HepG2 (cell line): ENCODE measurements around the gene NME7. TPM values are rescaled to one million over a fixed set of nuclear protein-coding genes. Genes with fewer than 3 reads are reported as not detected.

Source experiments
- CBFB ChIP-seq: sonication (generic); formaldehyde crosslinking; IDR thresholded peaks from 2 replicates; pipeline ENCODE4 v1.4.0; 2020; ENCODE audit warnings: missing genetic modification reagents
- CTCF ChIP-seq: sonication (generic); formaldehyde crosslinking; IDR thresholded peaks from 2 replicates; pipeline ENCODE4 v1.5.0; 2020; ENCODE audit warnings: mild to moderate bottlenecking, missing genetic modification reagents, moderate library complexity
- MIXL1 ChIP-seq: IDR thresholded peaks from 2 replicates; pipeline ENCODE4 v1.6.1; 2016
- NFYB ChIP-seq: sonication (generic); formaldehyde crosslinking; IDR thresholded peaks from 2 replicates; pipeline ENCODE4 v1.4.0; 2020; ENCODE audit warnings: missing genetic modification reagents
- PRDM10 ChIP-seq: sonication (generic); formaldehyde crosslinking; IDR thresholded peaks from 2 replicates; pipeline ENCODE4 v1.4.0; 2020; ENCODE audit warnings: low read depth, missing genetic modification reagents
- TEF ChIP-seq: sonication (generic); formaldehyde crosslinking; IDR thresholded peaks from 2 replicates; pipeline ENCODE4 v1.5.0; 2020; ENCODE audit warnings: missing genetic modification reagents
- TRIM24 ChIP-seq: sonication (generic); formaldehyde crosslinking; IDR thresholded peaks from 2 replicates; pipeline ENCODE4 v1.8.0; 2022; ENCODE audit warnings: mild to moderate bottlenecking, missing genetic modification reagents
- ZFP82 ChIP-seq: sonication (generic); formaldehyde crosslinking; IDR thresholded peaks from 2 replicates; pipeline ENCODE4 v1.5.1; 2020; ENCODE audit warnings: mild to moderate bottlenecking, missing genetic modification reagents, borderline replicate concordance
- ZNF253 ChIP-seq: sonication (generic); formaldehyde crosslinking; IDR thresholded peaks from 2 replicates; pipeline ENCODE4 v1.8.0; 2022; ENCODE audit warnings: mild to moderate bottlenecking, missing genetic modification reagents, borderline replicate concordance
- ZNF337 ChIP-seq: sonication (generic); formaldehyde crosslinking; IDR thresholded peaks from 2 replicates; pipeline ENCODE4 v1.5.1; 2020; ENCODE audit warnings: missing genetic modification reagents, low read depth, mild to moderate bottlenecking, borderline replicate concordance
- ZNF567 ChIP-seq: sonication (generic); formaldehyde crosslinking; IDR thresholded peaks from 2 replicates; pipeline ENCODE4 v1.8.1; 2023; ENCODE audit warnings: mild to moderate bottlenecking, missing genetic modification reagents, borderline replicate concordance
- ZNF615 ChIP-seq: sonication (generic); formaldehyde crosslinking; IDR thresholded peaks from 2 replicates; pipeline ENCODE4 v1.5.0; 2020; ENCODE audit warnings: mild to moderate bottlenecking, missing genetic modification reagents, borderline replicate concordance
- ZNF768 ChIP-seq: sonication (generic); formaldehyde crosslinking; IDR thresholded peaks from 2 replicates; pipeline ENCODE4 v1.4.0; 2020; ENCODE audit warnings: missing genetic modification reagents
- ZNF891 ChIP-seq: sonication (generic); formaldehyde crosslinking; IDR thresholded peaks from 2 replicates; pipeline ENCODE4 v1.5.0; 2020; ENCODE audit warnings: mild to moderate bottlenecking, missing genetic modification reagents
- ZSCAN22 ChIP-seq: sonication (generic); formaldehyde crosslinking; IDR thresholded peaks from 2 replicates; pipeline ENCODE4 v1.4.0; 2020; ENCODE audit warnings: mild to moderate bottlenecking, missing genetic modification reagents
- ZSCAN30 ChIP-seq: sonication (generic); formaldehyde crosslinking; IDR thresholded peaks from 2 replicates; pipeline ENCODE4 v1.5.0; 2020; ENCODE audit warnings: mild to moderate bottlenecking, missing genetic modification reagents
- ZUFSP ChIP-seq: sonication (generic); formaldehyde crosslinking; IDR thresholded peaks from 2 replicates; pipeline ENCODE4 v1.9.0; 2021; ENCODE audit warnings: missing genetic modification reagents, mild to moderate bottlenecking, borderline replicate concordance
- polyA plus RNA-seq, 8 experiments: library from polyadenylated mRNA; depleted of rRNA in 3 of 8; stranded (reverse) in 7 of 8; unstranded in 1 of 8; fragments of >200 nt; fragmentation: Illumina TruSeq in 4 of 8; extraction: Trizol in 4 of 8; gene quantifications; 2 replicates each; pipeline versions ENCODE4 v1.2.1 to v1.2.3, GENCODE V29; 2011 to 2016; ENCODE audit warnings: low read depth in 4 of 8, missing spikeins in 1 of 8, mixed read lengths in 1 of 8; ENCODE audit not compliant: insufficient read depth in 1 of 8
- total RNA-seq, 5 experiments: library from RNA; depleted of rRNA; stranded (reverse); fragments of >200 nt; fragmentation: Illumina TruSeq; extraction: Trizol; gene quantifications; 2 replicates each; pipeline ENCODE4 v1.2.3, GENCODE V29; 2016; ENCODE audit warnings: low read depth in 1 of 5
- TF ChIP-seq, protein P1 (sequence below): sonication (generic); formaldehyde crosslinking; conservative IDR thresholded peaks from 2 replicates; pipeline ENCODE4 v1.4.0; 2020; ENCODE audit warnings: missing genetic modification reagents

NME7 gene
- total and polyA plus RNA-seq, 2 of the 13 experiments (the other 11 are each of a cell fraction or from before 2014, with no cell fraction given) = 9.4 to 22.5 TPM

DNA sequence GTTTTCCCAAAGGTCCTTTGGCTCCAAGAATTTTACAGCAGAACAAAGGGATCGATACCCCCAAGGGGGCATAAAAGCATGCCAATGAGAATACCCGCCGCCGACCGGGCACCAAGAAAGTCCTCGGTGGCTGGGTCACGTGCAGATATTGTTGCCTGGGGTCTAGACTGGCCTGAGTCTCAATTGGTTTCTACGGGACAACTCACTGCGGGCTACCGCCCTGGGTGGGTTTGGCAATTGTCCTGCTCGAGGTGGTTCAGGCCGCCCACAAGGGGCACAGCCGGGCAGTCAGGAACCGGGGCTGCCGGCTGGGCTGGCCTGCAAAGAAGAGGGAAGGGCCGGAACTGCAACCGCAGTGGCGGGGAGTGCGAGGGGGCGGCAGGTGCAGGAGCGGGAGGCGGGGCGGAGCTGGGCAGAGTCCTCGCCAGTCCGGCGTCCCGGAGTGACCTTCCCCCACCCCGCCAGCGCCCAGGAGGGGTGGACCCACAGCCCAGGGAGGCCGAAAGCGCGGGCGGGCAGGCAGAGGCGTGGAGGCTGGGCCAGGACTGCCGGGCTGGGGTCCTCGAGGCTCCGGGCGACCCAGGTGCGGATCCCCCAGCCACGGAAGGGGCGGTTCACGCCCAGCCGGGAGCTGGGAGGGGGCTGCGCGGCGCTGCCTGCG is 262.0 kb downstream of the NME7 start (continued):
- TF ChIP-seq PRDM10 = peak; percentile 43; the same call in 1 of the 2 replicates
- TF ChIP-seq ZNF891 (CRISPR knock-in tag) = 0 out of 2 replicates have a peak, but pooled peaks have one; percentile 36
- peak; percentile 85 for TF ChIP-seq CBFB (CRISPR knock-in tag)
- TF ChIP-seq ZNF253 = no peak
- peak; percentile 22; the same call in 1 of the 2 replicates for TF ChIP-seq MIXL1
- TF ChIP-seq, protein P1, sequence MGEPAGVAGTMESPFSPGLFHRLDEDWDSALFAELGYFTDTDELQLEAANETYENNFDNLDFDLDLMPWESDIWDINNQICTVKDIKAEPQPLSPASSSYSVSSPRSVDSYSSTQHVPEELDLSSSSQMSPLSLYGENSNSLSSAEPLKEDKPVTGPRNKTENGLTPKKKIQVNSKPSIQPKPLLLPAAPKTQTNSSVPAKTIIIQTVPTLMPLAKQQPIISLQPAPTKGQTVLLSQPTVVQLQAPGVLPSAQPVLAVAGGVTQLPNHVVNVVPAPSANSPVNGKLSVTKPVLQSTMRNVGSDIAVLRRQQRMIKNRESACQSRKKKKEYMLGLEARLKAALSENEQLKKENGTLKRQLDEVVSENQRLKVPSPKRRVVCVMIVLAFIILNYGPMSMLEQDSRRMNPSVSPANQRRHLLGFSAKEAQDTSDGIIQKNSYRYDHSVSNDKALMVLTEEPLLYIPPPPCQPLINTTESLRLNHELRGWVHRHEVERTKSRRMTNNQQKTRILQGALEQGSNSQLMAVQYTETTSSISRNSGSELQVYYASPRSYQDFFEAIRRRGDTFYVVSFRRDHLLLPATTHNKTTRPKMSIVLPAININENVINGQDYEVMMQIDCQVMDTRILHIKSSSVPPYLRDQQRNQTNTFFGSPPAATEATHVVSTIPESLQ (CRISPR knock-in tag) = 0 out of 2 replicates have a peak, but pooled peaks have one; percentile 30
- TF ChIP-seq ZNF567 = no peak
- no peak for TF ChIP-seq ZSCAN22
- peak; percentile 63; the same call in 1 of the 2 replicates for TF ChIP-seq ZNF768 (CRISPR knock-in tag)
- no peak; the same call in 1 of the 2 replicates for TF ChIP-seq ZNF615 (CRISPR knock-in tag)
- no peak for TF ChIP-seq TRIM24 (CRISPR knock-in tag)
- TF ChIP-seq CTCF = peak; percentile 52
- no peak for TF ChIP-seq ZSCAN30 (CRISPR knock-in tag)
- no peak for TF ChIP-seq ZUFSP
- TF ChIP-seq TEF (CRISPR knock-in tag) = no peak
- no peak for TF ChIP-seq ZNF337 (CRISPR knock-in tag)
- TF ChIP-seq NFYB (CRISPR knock-in tag) = no peak
- no peak for TF ChIP-seq ZFP82
